GM12873 (cell line): Measurements from ENCODE around the gene CENPM.

ENCODE experiments used
- CTCF ChIP-seq: IDR thresholded peaks from 2 replicates; pipeline ENCODE4 v1.5.1; 2012; ENCODE audit warnings: low read depth, mild to moderate bottlenecking, moderate library complexity, low read length, control low read depth; ENCODE audit not compliant: insufficient read depth; ENCODE audit errors: missing control alignments

CENPM gene

DNA sequence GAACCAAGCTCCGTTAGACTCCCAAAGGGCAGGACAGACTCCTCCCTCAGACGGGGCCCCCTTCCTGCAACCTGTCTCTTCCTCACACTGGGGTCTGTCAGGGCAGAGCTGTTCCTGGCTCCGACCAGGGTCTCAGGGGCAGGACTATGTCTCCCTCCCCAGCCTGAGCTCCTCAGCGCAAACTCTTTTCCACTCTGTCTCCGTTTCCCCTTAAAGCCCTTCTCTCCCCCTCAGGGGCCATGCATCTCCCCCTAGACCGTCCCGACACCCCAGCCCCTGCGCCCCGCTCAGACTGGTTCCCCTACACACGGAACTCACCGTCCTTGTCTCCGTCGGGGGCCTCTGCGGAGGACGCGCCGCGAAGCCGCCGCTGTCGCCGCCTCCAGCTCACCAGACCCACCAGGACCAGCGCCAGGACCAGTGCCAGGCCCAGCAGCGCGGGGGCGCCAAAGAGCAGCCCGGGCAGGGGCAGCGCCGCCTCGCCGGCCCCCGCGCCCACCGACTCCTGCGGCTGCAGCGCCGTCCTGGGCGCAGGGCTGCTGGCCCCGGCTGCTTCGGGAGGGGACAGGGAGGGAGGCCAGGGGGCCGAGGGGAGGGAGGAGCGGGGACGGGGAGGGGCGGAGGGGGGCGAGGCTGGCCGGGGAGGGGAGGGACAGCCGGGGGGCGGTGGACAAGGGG is 21.0 kb downstream of the CENPM start:
- peak; percentile 84 for TF ChIP-seq CTCF

GRCh38 chr22:41923595-41924276 is 23.2 kb downstream of the CENPM start:
- TF ChIP-seq CTCF: no peak

- no peak for TF ChIP-seq CTCF
These were observed 23.9 kb downstream of the CENPM start for GRCh38 chr22:41922940-41923594.

- no peak for TF ChIP-seq CTCF
These were observed 24.6 kb downstream of the CENPM start for GRCh38 chr22:41922328-41922727.

DNA sequence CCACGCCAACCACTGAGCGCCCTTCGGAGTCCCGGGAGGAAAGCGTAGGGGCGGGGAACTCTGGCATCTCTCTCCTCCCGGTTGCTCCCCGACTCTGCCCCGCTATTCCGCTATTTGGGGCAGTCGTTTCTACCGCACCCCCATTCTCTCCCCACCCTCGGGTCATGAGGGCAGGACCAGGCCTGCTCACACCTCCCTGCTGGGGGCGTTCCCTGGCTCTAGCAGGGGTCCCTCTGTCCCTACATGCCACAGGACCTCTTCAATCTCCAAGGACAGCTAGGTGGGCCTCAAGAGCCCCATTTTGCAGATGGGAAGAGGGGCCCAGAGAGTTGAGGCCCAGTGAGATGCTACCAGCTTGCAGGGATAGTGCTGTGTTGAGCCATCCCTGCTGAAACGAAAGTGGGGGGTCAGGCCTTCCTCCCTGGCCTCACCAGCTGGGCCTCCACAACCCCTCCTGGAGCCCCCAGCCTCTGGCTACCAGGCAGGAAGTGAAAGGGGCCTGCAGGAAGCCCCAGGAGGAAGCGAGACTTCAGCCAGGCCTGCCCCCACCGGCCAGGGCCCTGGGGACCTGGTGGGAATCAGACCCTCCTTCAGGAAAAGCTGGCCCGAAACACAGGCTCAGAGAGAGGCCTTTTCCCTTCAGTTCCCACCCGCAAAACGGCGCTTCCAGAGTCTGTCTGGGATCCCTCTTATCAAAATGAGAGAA is 26.5 kb downstream of the CENPM start:
- TF ChIP-seq CTCF: no peak

GRCh38 chr22:41919357-41920224 is 27.4 kb downstream of the CENPM start:
- TF ChIP-seq CTCF: no peak
